ENCODE results near the gene PRUNE2. TPM values are rescaled to one million over a fixed set of nuclear protein-coding genes. Genes with fewer than 3 reads are reported as not detected.

The PRUNE2 gene
- polyA plus RNA-seq, 1 donor (not counting 4 experiments of a cell fraction or from before 2014, with no cell fraction given) = 0.41 TPM

- Histone ChIP-seq H3K9me3 (ENCODE audit: control insufficient read depth, low read depth, low read length) (no peaks in the 10 kb centered on the region), H3K9me1 (ENCODE audit: control insufficient read depth, extremely low read depth, insufficient read depth, low read length) (no peaks in the 10 kb centered on the region), H3K27me3 (ENCODE audit: control insufficient read depth, extremely low read depth, insufficient read depth, low read length) (no peaks in the 10 kb centered on the region), H3K4me1 (ENCODE audit: control insufficient read depth, extremely low read depth, insufficient read depth, low read length) (no peaks in the 10 kb centered on the region), H3K36me3 (ENCODE audit: control insufficient read depth in 2 of 2, extremely low read depth in 1 of 2, insufficient read depth in 2 of 2, low read length in 2 of 2) (no peaks in the 10 kb centered on the region), H2AFZ (ENCODE audit: control insufficient read depth, low read length) (no peak overlapping the region), H4K20me1 (ENCODE audit: control insufficient read depth, extremely low read depth, insufficient read depth, low read length) (no peaks in the 10 kb centered on the region), H3K4me3 (ENCODE audit: control insufficient read depth in 2 of 3, extremely low read depth in 1 of 3, insufficient read depth in 2 of 3, low read depth in 1 of 3, low read length in 3 of 3) (no peak overlapping the region), H3K27ac (ENCODE audit: control insufficient read depth, insufficient read depth, low read length) (no peak overlapping the region), H3K4me2 (ENCODE audit: control insufficient read depth, extremely low read depth, insufficient read depth, low read depth, low read length) (no peak overlapping the region), H3K79me2 (ENCODE audit: control insufficient read depth, insufficient read depth, low read length) (no peaks in the 10 kb centered on the region), H3K9ac (ENCODE audit: control insufficient read depth, extremely low read depth, insufficient read depth, low read length) (no peak overlapping the region)
- dilution Hi-C loops (cut with MboI; ENCODE audit: extremely low pct_ligation_motif_present, low sequenced_read_pairs) = no loop called here
- no peak for DNase-seq (ENCODE audit: low read depth, low spot score)
- TF ChIP-seq EZH2 (IDR thresholded peaks at IDR 0.05; ENCODE audit: low read length) = no peak
- TF ChIP-seq CTCF (optimal IDR thresholded peaks at IDR 0.05 in 1 of 3, IDR thresholded peaks at IDR 0.05 in 1 of 3, conservative IDR thresholded peaks at IDR 0.05 in 1 of 3; ENCODE audit: extremely low read depth in 1 of 3, insufficient read depth in 2 of 3, low read length in 3 of 3) = no peak
- FAIRE-seq = no peak
Observed at GRCh38 chr9:76637416-76637815, 268.5 kb downstream of the PRUNE2 start.

- Histone ChIP-seq H3K27me3 (ENCODE audit: control insufficient read depth, extremely low read depth, insufficient read depth, low read length) (no peaks in the 10 kb centered on the region), H3K9me1 (ENCODE audit: control insufficient read depth, extremely low read depth, insufficient read depth, low read length) (no peaks in the 10 kb centered on the region), H3K4me3 (ENCODE audit: control insufficient read depth in 2 of 3, extremely low read depth in 1 of 3, insufficient read depth in 2 of 3, low read depth in 1 of 3, low read length in 3 of 3) (no peak overlapping the region), H3K9me3 (ENCODE audit: control insufficient read depth, low read depth, low read length) (no peaks in the 10 kb centered on the region), H3K4me2 (ENCODE audit: control insufficient read depth, extremely low read depth, insufficient read depth, low read depth, low read length) (no peak overlapping the region), H3K27ac (ENCODE audit: control insufficient read depth, insufficient read depth, low read length) (no peak overlapping the region), H3K36me3 (ENCODE audit: control insufficient read depth in 2 of 2, extremely low read depth in 1 of 2, insufficient read depth in 2 of 2, low read length in 2 of 2) (no peaks in the 10 kb centered on the region), H3K9ac (ENCODE audit: control insufficient read depth, extremely low read depth, insufficient read depth, low read length) (no peak overlapping the region), H2AFZ (ENCODE audit: control insufficient read depth, low read length) (no peak overlapping the region), H4K20me1 (ENCODE audit: control insufficient read depth, extremely low read depth, insufficient read depth, low read length) (no peaks in the 10 kb centered on the region), H3K79me2 (ENCODE audit: control insufficient read depth, insufficient read depth, low read length) (no peaks in the 10 kb centered on the region), H3K4me1 (ENCODE audit: control insufficient read depth, extremely low read depth, insufficient read depth, low read length) (no peaks in the 10 kb centered on the region)
- dilution Hi-C loops (cut with MboI; ENCODE audit: extremely low pct_ligation_motif_present, low sequenced_read_pairs) = no loop called here
- DNase-seq (ENCODE audit: low read depth, low spot score) (no peak), FAIRE-seq (no peak)
- no peak for TF ChIP-seq EZH2 (IDR thresholded peaks at IDR 0.05; ENCODE audit: low read length)
- no peak for TF ChIP-seq CTCF (optimal IDR thresholded peaks at IDR 0.05 in 1 of 3, IDR thresholded peaks at IDR 0.05 in 1 of 3, conservative IDR thresholded peaks at IDR 0.05 in 1 of 3; ENCODE audit: extremely low read depth in 1 of 3, insufficient read depth in 2 of 3, low read length in 3 of 3)
Observed at GRCh38 chr9:76634356-76635054, 271.4 kb downstream of the PRUNE2 start.

All from keratinocyte (primary cell).